ENCODE data around the gene SH3GL1.

SH3GL1 gene

DNA sequence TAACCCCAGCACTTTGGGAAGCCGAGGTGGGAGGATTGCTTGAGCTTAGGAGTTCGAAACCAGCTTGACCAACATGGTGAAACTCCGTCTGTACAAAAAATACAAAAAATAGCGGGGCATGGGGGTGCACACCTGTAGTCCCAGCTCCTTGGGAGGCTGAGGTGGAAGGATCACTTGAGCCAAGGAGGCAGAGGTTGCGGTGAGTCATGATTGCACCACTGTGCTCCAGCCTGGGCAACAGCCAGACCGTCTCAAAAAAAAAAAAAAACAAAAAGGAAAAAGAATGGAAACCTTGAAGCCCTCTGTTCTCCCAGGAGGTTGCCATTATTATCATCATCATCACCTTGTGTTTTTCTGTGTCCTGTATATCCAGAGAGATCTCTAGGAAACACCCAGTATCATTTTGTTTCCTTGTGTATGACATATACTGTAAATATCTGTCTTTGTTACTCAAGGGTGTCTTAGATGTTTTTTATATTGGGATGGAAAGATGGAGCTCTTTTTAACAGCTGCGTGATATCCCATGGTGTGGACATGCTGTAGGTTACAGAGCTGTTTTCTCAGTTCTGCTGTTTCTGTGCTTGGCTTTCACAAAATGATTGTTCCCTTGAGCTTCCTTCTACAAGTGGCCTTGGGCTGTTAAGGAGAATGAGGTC, 13.9 kb upstream of the SH3GL1 start:
- H2AFZ ChIP-seq (ENCODE audit: low read depth) = no peak overlapping the region
- no peaks in the 10 kb centered on the region for H3K4me1 ChIP-seq (ENCODE audit: low read depth, poor library complexity, severe bottlenecking)
- H4K20me1 ChIP-seq (ENCODE audit: insufficient read depth) = 0 out of 2 replicates have a peak, but pooled peaks cover 6% of the 10 kb centered on the region
- TF ChIP-seq, protein P1, sequence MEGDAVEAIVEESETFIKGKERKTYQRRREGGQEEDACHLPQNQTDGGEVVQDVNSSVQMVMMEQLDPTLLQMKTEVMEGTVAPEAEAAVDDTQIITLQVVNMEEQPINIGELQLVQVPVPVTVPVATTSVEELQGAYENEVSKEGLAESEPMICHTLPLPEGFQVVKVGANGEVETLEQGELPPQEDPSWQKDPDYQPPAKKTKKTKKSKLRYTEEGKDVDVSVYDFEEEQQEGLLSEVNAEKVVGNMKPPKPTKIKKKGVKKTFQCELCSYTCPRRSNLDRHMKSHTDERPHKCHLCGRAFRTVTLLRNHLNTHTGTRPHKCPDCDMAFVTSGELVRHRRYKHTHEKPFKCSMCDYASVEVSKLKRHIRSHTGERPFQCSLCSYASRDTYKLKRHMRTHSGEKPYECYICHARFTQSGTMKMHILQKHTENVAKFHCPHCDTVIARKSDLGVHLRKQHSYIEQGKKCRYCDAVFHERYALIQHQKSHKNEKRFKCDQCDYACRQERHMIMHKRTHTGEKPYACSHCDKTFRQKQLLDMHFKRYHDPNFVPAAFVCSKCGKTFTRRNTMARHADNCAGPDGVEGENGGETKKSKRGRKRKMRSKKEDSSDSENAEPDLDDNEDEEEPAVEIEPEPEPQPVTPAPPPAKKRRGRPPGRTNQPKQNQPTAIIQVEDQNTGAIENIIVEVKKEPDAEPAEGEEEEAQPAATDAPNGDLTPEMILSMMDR (conservative IDR thresholded peaks at IDR 0.05; ENCODE audit: low read depth, low read length) = no peak
- H3K27me3 ChIP-seq (ENCODE audit: insufficient read depth, low read depth) = no peaks in the 10 kb centered on the region
- H3K9ac ChIP-seq = no peak overlapping the region
- H3K27ac ChIP-seq = no peak overlapping the region
- peaks cover 53% of the 10 kb centered on the region; the same call in 1 of the 2 replicates for H3K79me2 ChIP-seq (ENCODE audit: insufficient read depth, low read depth)
- H3K36me3 ChIP-seq (ENCODE audit: insufficient read depth) = peaks cover 11% of the 10 kb centered on the region; the same call in 1 of the 2 replicates
- H3K4me2 ChIP-seq = no peak overlapping the region
- H3K4me3 ChIP-seq (IDR thresholded peaks at IDR 0.05; ENCODE audit: insufficient read depth, low read depth, low read length) = no peak overlapping the region

DNA sequence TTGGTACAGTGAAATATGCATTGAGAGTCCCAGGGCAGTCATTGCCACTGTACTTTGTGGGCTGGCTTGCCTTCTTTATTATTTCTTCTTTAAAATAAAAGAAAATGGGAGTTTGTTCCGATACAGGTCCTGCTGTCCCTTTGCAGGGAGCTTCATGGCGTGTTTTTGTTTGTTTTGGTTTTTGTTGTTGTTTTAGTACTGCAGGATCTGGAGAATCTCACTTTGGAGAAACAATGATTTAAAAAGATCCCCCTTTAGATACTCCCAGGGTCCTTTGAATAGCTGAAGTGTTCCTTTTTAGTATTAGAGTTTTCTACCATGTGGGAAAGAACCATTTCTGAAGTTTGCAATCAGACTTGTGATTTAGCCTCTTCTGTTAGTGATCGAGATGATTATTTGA, 13.2 kb upstream of the SH3GL1 start:
- H3K36me3 ChIP-seq (ENCODE audit: insufficient read depth) = peaks cover 11% of the 10 kb centered on the region; the same call in 1 of the 2 replicates
- no peaks in the 10 kb centered on the region for H3K27me3 ChIP-seq (ENCODE audit: insufficient read depth, low read depth)
- no peak overlapping the region for H3K4me2 ChIP-seq
- no peak overlapping the region for H3K9ac ChIP-seq
- H3K4me1 ChIP-seq (ENCODE audit: low read depth, poor library complexity, severe bottlenecking) = no peaks in the 10 kb centered on the region
- H4K20me1 ChIP-seq (ENCODE audit: insufficient read depth) = 0 out of 2 replicates have a peak, but pooled peaks cover 6% of the 10 kb centered on the region
- H3K79me2 ChIP-seq (ENCODE audit: insufficient read depth, low read depth) = peaks cover 59% of the 10 kb centered on the region; the same call in 1 of the 2 replicates
- TF ChIP-seq, protein P1 (conservative IDR thresholded peaks at IDR 0.05; ENCODE audit: low read depth, low read length) = no peak
- H2AFZ ChIP-seq (ENCODE audit: low read depth) = no peak overlapping the region
- no peak overlapping the region for H3K27ac ChIP-seq
- H3K4me3 ChIP-seq (IDR thresholded peaks at IDR 0.05; ENCODE audit: insufficient read depth, low read depth, low read length) = no peak overlapping the region

DNA sequence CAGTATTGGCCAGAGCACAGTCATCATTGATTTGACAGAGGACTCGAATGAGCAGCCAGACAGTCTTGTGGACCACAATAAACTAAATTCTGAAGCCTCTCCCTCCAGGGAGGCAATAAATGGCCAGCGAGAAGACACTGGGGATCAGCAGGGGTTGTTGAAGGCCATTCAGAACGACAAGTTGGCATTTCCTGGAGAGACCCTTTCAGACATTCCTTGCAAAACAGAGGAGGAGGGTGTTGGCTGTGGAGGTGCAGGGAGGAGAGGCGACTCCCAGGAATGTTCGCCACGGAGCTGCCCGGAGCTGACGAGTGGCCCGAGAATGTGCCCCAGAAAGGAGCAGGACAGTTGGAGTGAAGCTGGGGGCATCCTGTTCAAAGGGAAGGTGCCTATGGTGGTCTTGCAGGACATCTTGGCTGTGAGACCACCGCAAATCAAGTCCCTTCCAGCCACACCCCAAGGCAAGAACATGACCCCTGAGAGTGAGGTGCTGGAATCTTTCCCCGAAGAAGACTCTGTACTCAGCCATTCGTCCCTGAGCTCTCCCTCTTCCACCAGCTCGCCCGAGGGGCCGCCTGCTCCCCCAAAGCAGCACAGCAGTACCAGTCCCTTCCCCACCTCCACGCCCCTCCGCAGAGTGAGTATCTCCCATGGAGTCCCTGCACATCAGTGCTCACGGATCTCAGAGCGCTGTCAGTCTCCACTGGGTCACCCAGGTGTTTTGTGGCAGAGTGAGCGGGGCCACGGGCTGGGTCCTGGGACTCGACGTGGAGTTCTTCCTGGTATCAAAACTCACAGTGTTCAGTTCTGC, 9.0 kb upstream of the SH3GL1 start:
- Histone ChIP-seq H3K4me1 (ENCODE audit: low read depth, poor library complexity, severe bottlenecking) (peaks cover 5% of the 10 kb centered on the region), H3K9ac (no peak overlapping the region)
- TF ChIP-seq, protein P1 (conservative IDR thresholded peaks at IDR 0.05; ENCODE audit: low read depth, low read length) = no peak

DNA sequence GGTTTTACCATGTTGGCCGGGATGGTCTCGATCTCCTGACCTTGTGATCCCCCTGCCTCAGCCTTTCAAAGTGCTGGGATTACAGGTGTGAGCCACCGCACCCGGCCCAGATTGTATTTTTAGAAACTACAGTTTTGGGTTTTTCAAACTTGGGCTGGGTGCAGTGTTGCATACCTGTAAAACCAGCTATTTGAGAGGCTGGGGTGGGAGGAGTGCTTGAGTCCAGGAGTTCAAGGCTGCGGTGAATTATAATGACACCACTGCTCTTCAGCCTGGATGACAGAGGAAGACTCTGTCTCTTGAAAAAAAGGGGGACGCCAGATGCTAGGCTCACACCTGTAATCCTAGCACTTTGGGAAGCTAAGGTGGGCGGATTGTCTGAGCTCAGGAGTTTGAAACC, 6.3 kb upstream of the SH3GL1 start:
- H3K9ac ChIP-seq = no peak overlapping the region

More for the DNA sequence above, 9.0 kb upstream of the SH3GL1 start:
- peaks cover 77% of the 10 kb centered on the region for H3K79me2 ChIP-seq (ENCODE audit: insufficient read depth, low read depth)
- peaks cover 18% of the 10 kb centered on the region; the same call in 1 of the 2 replicates for H4K20me1 ChIP-seq (ENCODE audit: insufficient read depth)
- no peak overlapping the region for H2AFZ ChIP-seq (ENCODE audit: low read depth)
- no peak overlapping the region for H3K4me3 ChIP-seq (IDR thresholded peaks at IDR 0.05; ENCODE audit: insufficient read depth, low read depth, low read length)
- H3K36me3 ChIP-seq (ENCODE audit: insufficient read depth) = peaks cover 11% of the 10 kb centered on the region; the same call in 1 of the 2 replicates
- H3K4me2 ChIP-seq = no peak overlapping the region
- no peaks in the 10 kb centered on the region for H3K27me3 ChIP-seq (ENCODE audit: insufficient read depth, low read depth)
- H3K27ac ChIP-seq = no peak overlapping the region

More for the DNA sequence above, 6.3 kb upstream of the SH3GL1 start:
- no peaks in the 10 kb centered on the region for H3K27me3 ChIP-seq (ENCODE audit: insufficient read depth, low read depth)
- H3K27ac ChIP-seq = no peak overlapping the region
- H4K20me1 ChIP-seq (ENCODE audit: insufficient read depth) = peaks cover 12% of the 10 kb centered on the region
- peaks cover under 1% of the 10 kb centered on the region; the same call in 1 of the 2 replicates for H3K36me3 ChIP-seq (ENCODE audit: insufficient read depth)
- peaks cover 18% of the 10 kb centered on the region for H3K4me1 ChIP-seq (ENCODE audit: low read depth, poor library complexity, severe bottlenecking)
- H3K79me2 ChIP-seq (ENCODE audit: insufficient read depth, low read depth) = peaks cover 79% of the 10 kb centered on the region
- H3K4me2 ChIP-seq = no peak overlapping the region
- TF ChIP-seq, protein P1 (conservative IDR thresholded peaks at IDR 0.05; ENCODE audit: low read depth, low read length) = no peak
- H3K4me3 ChIP-seq (IDR thresholded peaks at IDR 0.05; ENCODE audit: insufficient read depth, low read depth, low read length) = no peak overlapping the region
- H2AFZ ChIP-seq (ENCODE audit: low read depth) = no peak overlapping the region

All from KMS-11 (cell line).